GM12878 (cell line): ENCODE data around the gene CTNNA3. TPM values are rescaled to one million over a fixed set of nuclear protein-coding genes. Genes with fewer than 3 reads are reported as not detected.
A peak's percentile ranks its signal among the peaks of the same experiment; 100 is the strongest.

ENCODE experiments used
- ATAC-seq: fragments of 200-7000 bp; cut with Tn5 transposase; 3 replicates; pipeline ENCODE4 v1.9.1; 2020; ENCODE audit warnings: mild to moderate bottlenecking, moderate library complexity
- Bru-seq: library from RNA; stranded (reverse); fragments of 400-500 nt; gene quantifications from one replicate; lab custom pipeline; 2021; lab: Mats Ljungman, UMichigan
- BruChase-seq, 2 experiments: library from RNA; stranded (reverse); fragments of 400-500 nt; gene quantifications; one replicate each; lab custom pipeline; 2021; lab: Mats Ljungman, UMichigan
- BruUV-seq: library from RNA; stranded (reverse); fragments of 400-500 nt; replicated peaks from 2 replicates; lab custom pipeline; 2021; lab: Mats Ljungman, UMichigan
- CTCF ChIA-PET: fragments of 300-600 bp; sonication (Branson Sonifier 250); formaldehyde crosslinking; extraction: SDS; loops from one replicate; lab custom pipeline; 2021; ENCODE audit warnings: inconsistent platforms; lab: Yijun Ruan, JAX
- POLR2A ChIA-PET: fragments of 350-600 bp; formaldehyde crosslinking; extraction: SDS; loops from one replicate; lab custom pipeline; 2021; ENCODE audit warnings: inconsistent platforms; lab: Charles Lee
- RAD21 ChIA-PET: fragments of 300-600 bp; sonication (Branson Sonifier 250); formaldehyde crosslinking; loops from one replicate; lab custom pipeline; 2023; ENCODE audit warnings: antibody characterized with exemption; ENCODE audit not compliant: unreplicated experiment; lab: Charles Lee
- SMC1A ChIA-PET: fragments of 300-600 bp; sonication (Branson Sonifier 250); formaldehyde crosslinking; loops from one replicate; lab custom pipeline; 2023; ENCODE audit not compliant: unreplicated experiment, uncharacterized antibody; lab: Charles Lee
- DNase-seq: peaks from one replicate; pipeline ENCODE4 v3.0.0-alpha.2; 2011; ENCODE audit warnings: low read depth, low spot score
- FAIRE-seq: peaks from 3 replicates; lab custom pipeline; 2011; peaks lifted over from hg19 to GRCh38; lab: Jason Lieb, UNC
- H2AFZ ChIP-seq: 2 replicates; pipeline ENCODE4 v1.6.0; 2011; ENCODE audit warnings: low read depth, low read length, control low read depth; ENCODE audit not compliant: control insufficient read depth
- H3K27ac ChIP-seq: 2 replicates; pipeline ENCODE4 v1.5.1; 2011; ENCODE audit warnings: control low read depth; ENCODE audit not compliant: control insufficient read depth, insufficient read depth
- H3K27me3 ChIP-seq, 2 experiments: replicated peaks in 1 of 2; 2 replicates each; pipeline versions ENCODE4 v1.6.0 to v1.6.1; 2011; ENCODE audit warnings: low read length in 1 of 2; ENCODE audit not compliant: control insufficient read depth in 2 of 2, insufficient read depth in 2 of 2
- H3K36me3 ChIP-seq, 2 experiments: 2 replicates each; pipeline ENCODE4 v1.5.1; 2011; ENCODE audit warnings: low read length in 1 of 2; ENCODE audit not compliant: control insufficient read depth in 2 of 2, insufficient read depth in 2 of 2
- H3K4me1 ChIP-seq: 2 replicates; pipeline ENCODE4 v1.6.1; 2011; ENCODE audit warnings: mild to moderate bottlenecking, low read length, moderate library complexity, mixed read lengths; ENCODE audit not compliant: control insufficient read depth, insufficient read depth
- H3K4me2 ChIP-seq: 2 replicates; pipeline ENCODE4 v1.6.0; 2011; ENCODE audit warnings: control low read depth; ENCODE audit not compliant: control insufficient read depth, insufficient read depth
- H3K4me3 ChIP-seq: fragments of 200-600 bp; sonication (generic); 2 replicates; pipeline ENCODE4 v1.5.1; 2016
- H3K79me2 ChIP-seq: 2 replicates; pipeline ENCODE4 v1.6.0; 2011; ENCODE audit warnings: low read length; ENCODE audit not compliant: control insufficient read depth, insufficient read depth
- H3K9ac ChIP-seq: 2 replicates; pipeline ENCODE4 v1.8.0; 2011; ENCODE audit warnings: low read length, control low read depth, mixed read lengths; ENCODE audit not compliant: control insufficient read depth, insufficient read depth
- H3K9me3 ChIP-seq: replicated peaks from 3 replicates; pipeline ENCODE4 v1.5.1; 2011; ENCODE audit warnings: mild to moderate bottlenecking, low read length; ENCODE audit not compliant: control insufficient read depth, insufficient read depth
- H4K20me1 ChIP-seq: 2 replicates; pipeline ENCODE4 v1.6.0; 2011; ENCODE audit not compliant: control insufficient read depth, insufficient read depth
- ATF7 ChIP-seq: fragments of 450-650 bp; IDR thresholded peaks from 2 replicates; pipeline ENCODE4 v1.6.1; 2016; ENCODE audit warnings: low read depth, mild to moderate bottlenecking
- IKZF2 ChIP-seq, 2 experiments: fragments of 450-650 bp; IDR thresholded peaks; 2 replicates each; pipeline ENCODE4 v1.6.1; 2017; ENCODE audit warnings: mild to moderate bottlenecking in 2 of 2, moderate library complexity in 2 of 2
- MEF2B ChIP-seq: fragments of 450-650 bp; IDR thresholded peaks from 2 replicates; pipeline ENCODE4 v1.6.1; 2018; ENCODE audit warnings: mild to moderate bottlenecking, moderate library complexity; ENCODE audit not compliant: partially characterized antibody, poor library complexity, severe bottlenecking
- NR2C1 ChIP-seq: fragments of 450-650 bp; IDR thresholded peaks from 2 replicates; pipeline ENCODE4 v1.6.1; 2017; ENCODE audit warnings: antibody characterized with exemption, mild to moderate bottlenecking, moderate library complexity
- RB1 ChIP-seq: fragments of 450-650 bp; formaldehyde crosslinking; IDR thresholded peaks from 2 replicates; pipeline ENCODE4 v1.6.1; 2017; ENCODE audit warnings: mild to moderate bottlenecking, borderline replicate concordance
- RFX5 ChIP-seq: IDR thresholded peaks from 2 replicates; pipeline ENCODE4 v1.6.1; 2011; ENCODE audit warnings: low read depth, low read length, improper control_type of control experiment
- SUPT20H ChIP-seq: IDR thresholded peaks from 2 replicates; pipeline ENCODE4 v1.6.1; 2011; ENCODE audit warnings: low read depth, mild to moderate bottlenecking, low read length, moderate library complexity, borderline replicate concordance; ENCODE audit not compliant: control insufficient read depth
- ZNF207 ChIP-seq: fragments of 450-650 bp; IDR thresholded peaks from 2 replicates; pipeline ENCODE4 v1.6.1; 2014; ENCODE audit warnings: antibody characterized with exemption, mild to moderate bottlenecking, borderline replicate concordance
- ZNF24 ChIP-seq: fragments of 450-650 bp; IDR thresholded peaks from 2 replicates; pipeline ENCODE4 v1.6.1; 2017; ENCODE audit warnings: antibody characterized with exemption, mild to moderate bottlenecking
- WGBS: methylation state at CpG from one replicate; pipeline ENCODE4 v1.1.6; 2016; ENCODE audit warnings: low lambda C conversion rate; ENCODE audit not compliant: insufficient replicate concordance, insufficient coverage; ENCODE audit errors: missing lambda C conversion rate; 5-methylcytosine and 5-hydroxymethylcytosine counted together
- in situ Hi-C: fragments of 300-500 bp; cut with MboI; formaldehyde crosslinking; loops from 9 replicates; pipeline ENCODE4 v1.14.3; 2018; ENCODE audit warnings: mixed read lengths
- intact Hi-C: fragments of 100-400 bp; cut with micrococcal nuclease; formaldehyde crosslinking; loops from one replicate; pipeline ENCODE4 v1.14.2; 2022; ENCODE audit not compliant: unreplicated experiment
- long read RNA-seq, 2 experiments: library from polyadenylated mRNA; unstranded; transcript quantifications; one replicate each; pipeline ENCODE4 v2.0.0, GENCODE V29; 2019 to 2020
- polyA minus RNA-seq, 3 experiments: library from RNA; depleted of rRNA, polyadenylated mRNA; stranded (reverse); fragments of >200 nt; gene quantifications; 2 replicates each; pipeline ENCODE4 v1.2.3, GENCODE V29; 2011
- polyA plus RNA-seq, 11 experiments: library from polyadenylated mRNA; depleted of rRNA in 4 of 11; unstranded in 6 of 11; stranded (reverse) in 5 of 11; fragments of >200 nt; fragmentation: Nextera tagmentation in 4 of 11; fragmentation: Illumina TruSeq in 1 of 11; extraction: Ambion mirVana in 4 of 11; extraction: Trizol in 1 of 11; gene quantifications; 1 replicate in 1 of 11; 2 replicates in 10 of 11; pipeline versions ENCODE4 v1.2.1 to v1.2.3, GENCODE V29; 2011 to 2016; ENCODE audit warnings: inconsistent platforms in 2 of 11, missing spikeins in 2 of 11, low read depth in 1 of 11
- total RNA-seq, 4 experiments: library from RNA; depleted of rRNA in 3 of 4; stranded (reverse); fragments of >200 nt in 3 of 4; fragmentation: Illumina TruSeq in 1 of 4; extraction: Trizol in 1 of 4; gene quantifications; 2 replicates each; pipeline versions ENCODE4 v1.2.1 to v1.2.3, GENCODE V29; 2013 to 2021

CTNNA3 gene
- 102 and 115 TPM in 2 replicates for total RNA-seq (2013; cell fraction: nucleolus; rRNA removed)
- 0.51 and 0.87 TPM in 2 replicates for total RNA-seq (2014; rRNA removed)
- 0.41 and 0.76 TPM in 2 replicates for total RNA-seq (2014; rRNA removed; fragmentation: Illumina TruSeq; extraction: Trizol)
- total RNA-seq (2021) = 0.13 and 0.43 TPM in 2 replicates
- not detected for polyA plus RNA-seq (2011; ENCODE audit: low read depth)
- 3.9 and 4.5 TPM in 2 replicates for polyA plus RNA-seq (2011; rRNA removed)
- polyA plus RNA-seq (2011; cell fraction: cytosol; rRNA removed) = 1.5 and 1.7 TPM in 2 replicates
- polyA plus RNA-seq (2011; cell fraction: nucleus; rRNA removed) = 2.8 and 3.8 TPM in 2 replicates
- polyA plus RNA-seq (2012) = not detected in 2 replicates
- polyA plus RNA-seq (2014; fragmentation: Illumina TruSeq; extraction: Trizol) = 0.06 and 0.12 TPM in 2 replicates
- polyA plus RNA-seq (2014; fragmentation: Nextera tagmentation; extraction: Ambion mirVana) = under 1 TPM in 1 of 2 experiments, not detected in 1; 0.15 TPM
- under 0.01 and 0.27 TPM in 2 replicates for polyA plus RNA-seq (2014; rRNA removed)
- polyA plus RNA-seq (2016; fragmentation: Nextera tagmentation; extraction: Ambion mirVana) = under 1 TPM in 1 of 2 experiments, not detected in 1; 0.30 TPM
- polyA minus RNA-seq (2011; rRNA and poly(A)+ RNA removed) = 11.8 and 19.2 TPM in 2 replicates
- polyA minus RNA-seq (2011; cell fraction: cytosol; rRNA and poly(A)+ RNA removed) = 0.94 and 3.1 TPM in 2 replicates
- polyA minus RNA-seq (2011; cell fraction: nucleus; rRNA and poly(A)+ RNA removed) = 25.8 and 30.3 TPM in 2 replicates
- Bru-seq, nascent RNA = percentile 15 among the genes with signal in this experiment
- BruChase-seq, experiment 1, labeled RNA remaining after a 6-hour chase = percentile 12 among the genes with signal in this experiment
- percentile 15 among the genes with signal in this experiment for BruChase-seq, experiment 2, labeled RNA remaining after a 2-hour chase
- long read RNA-seq, experiment 1 = 0 reads
- long read RNA-seq, experiment 2, partial matches to known transcripts = 0 of 9 reads
- long read RNA-seq, experiment 2, other reads (novel, unspliced or antisense) = 9 of 9 reads

- BruUV-seq = no TSS peak
- no peak for TF ChIP-seq SUPT20H
- no peak for TF ChIP-seq ZNF24
- no peak for TF ChIP-seq RB1
- no peak for TF ChIP-seq RFX5
- TF ChIP-seq NR2C1 = no peak
- no peak for TF ChIP-seq ZNF207
- TF ChIP-seq ATF7 = peak; percentile 34; the same call in 1 of the 2 replicates
- TF ChIP-seq MEF2B = peak; percentile 26
- TF ChIP-seq IKZF2 (IDR thresholded peaks at IDR 0.05) = 0 out of 4 replicates have a peak, but pooled peaks of 1 of the 2 experiments have one; percentile 17
- TF ChIP-seq, all 136 proteins: peak for 3
- no peaks in the 10 kb centered on the region for H3K9me3 ChIP-seq
- FAIRE-seq (no peak), ATAC-seq (peak; percentile 88), DNase-seq (no peak)
- RAD21 ChIA-PET = interaction anchor here (0.7 to 5.1 kb wide), 20 partner anchors 12 to 411 kb away, joined by 3 to 292 read pairs (median 6); no protein-coding TSS in a partner anchor
- WGBS = under 1% methylated on average over 6 of the region's 6 CpGs
- CTCF ChIA-PET = interaction anchor here (0.6 to 6.6 kb wide), 17 partner anchors 9 to 671 kb away, joined by 3 to 573 read pairs (median 17); no protein-coding TSS in a partner anchor
- no peaks in the 10 kb centered on the region; a peak in 1 of 4 replicates for H3K27me3 ChIP-seq
- H3K9ac ChIP-seq = no peak within 1 kb of the TSS
- SMC1A ChIA-PET = interaction anchor here (0.6 to 7.1 kb wide), 24 partner anchors 10 to 606 kb away, joined by 3 to 448 read pairs (median 6); no protein-coding TSS in a partner anchor
- H4K20me1 ChIP-seq = no peaks in the 10 kb centered on the region
- H3K27ac ChIP-seq = no peak within 1 kb of the TSS
- in situ Hi-C loops = loop anchor here (5.0 kb wide), 1 partner anchor 81 kb away; no protein-coding TSS in a partner anchor
- no peak within 1 kb of the TSS for H2AFZ ChIP-seq
- H3K4me3 ChIP-seq = no peak within 1 kb of the TSS
- POLR2A ChIA-PET = interaction anchor here (1.1 to 3.7 kb wide), 3 partner anchors 15 to 83 kb away, joined by 3 to 17 read pairs (median 3); no protein-coding TSS in a partner anchor
- no peaks in the 10 kb centered on the region for H3K36me3 ChIP-seq
- peak within 1 kb of the TSS; percentile 48; the same call in 1 of the 2 replicates for H3K4me2 ChIP-seq
- intact Hi-C loops = no loop called here
- 0 out of 2 replicates have a peak, but pooled peaks cover 3% of the 10 kb centered on the region for H3K4me1 ChIP-seq
- no peaks in the 10 kb centered on the region for H3K79me2 ChIP-seq
Measured at GRCh38 chr10:67696029-67696428, at the start of gene CTNNA3. Gene CTNNA3, minus strand, starts transcription at chr10:67696195.
